HepG2 (cell line): ENCODE measurements around the gene DBN1. TPM values are rescaled to one million over a fixed set of nuclear protein-coding genes. Genes with fewer than 3 reads are reported as not detected.

Experiments used
- ATAC-seq: fragments of 200-7000 bp; cut with Tn5 transposase; 3 replicates; pipeline ENCODE4 v1.9.1; 2020; ENCODE audit warnings: mild to moderate bottlenecking, moderate library complexity
- BruUV-seq: library from RNA; stranded (reverse); fragments of 400-500 nt; replicated peaks from 2 replicates; lab custom pipeline; 2021; lab: Mats Ljungman, UMichigan
- CTCF ChIA-PET: fragments of 300-600 bp; formaldehyde crosslinking; extraction: SDS; loops from one replicate; lab custom pipeline; 2021; ENCODE audit warnings: low total read pairs, inconsistent platforms, low intra/inter-chr PET ratio; lab: Yijun Ruan, JAX
- POLR2A ChIA-PET: fragments of 350-600 bp; sonication (Branson Sonifier 250); formaldehyde crosslinking; loops from one replicate; lab custom pipeline; 2020; ENCODE audit warnings: antibody characterized with exemption, inconsistent platforms; lab: Yijun Ruan, JAX
- DNase-seq: peaks from one replicate; pipeline ENCODE4 v3.0.0-alpha.2; 2015; ENCODE audit warnings: low spot score
- FAIRE-seq: peaks from 3 replicates; lab custom pipeline; 2011; peaks lifted over from hg19 to GRCh38; lab: Jason Lieb, UNC
- H2AFZ ChIP-seq: one replicate; pipeline ENCODE4 v1.6.1; 2011; ENCODE audit warnings: low read length, inconsistent platforms
- H3K27ac ChIP-seq: fragments of 300-600 bp; 3 replicates; pipeline ENCODE4 v1.8.0; 2011; ENCODE audit warnings: mixed run types, mild to moderate bottlenecking, mixed read lengths, low read length, inconsistent platforms; ENCODE audit not compliant: insufficient read depth; ENCODE audit errors: extremely low read length
- H3K27me3 ChIP-seq, 2 experiments: fragments of 200-600 bp in 1 of 2; 2 replicates in 1 of 2; 3 replicates in 1 of 2; pipeline versions ENCODE4 v1.6.0 to v1.8.0; 2011; ENCODE audit warnings: low read length in 2 of 2, mild to moderate bottlenecking in 2 of 2, moderate library complexity in 2 of 2, inconsistent platforms in 1 of 2; ENCODE audit not compliant: insufficient read depth in 2 of 2, control insufficient read depth in 1 of 2
- H3K36me3 ChIP-seq, 2 experiments: fragments of 200-600 bp in 1 of 2; replicated peaks in 1 of 2; 2 replicates in 1 of 2; 3 replicates in 1 of 2; pipeline versions ENCODE4 v1.5.1 to v1.8.0; 2011; ENCODE audit warnings: low read length in 2 of 2, inconsistent platforms in 1 of 2; ENCODE audit not compliant: insufficient read depth in 2 of 2, control insufficient read depth in 1 of 2
- H3K4me1 ChIP-seq: 2 replicates; pipeline ENCODE4 v1.5.1; 2012; ENCODE audit warnings: low read length, inconsistent platforms; ENCODE audit not compliant: insufficient read depth
- H3K4me2 ChIP-seq: 2 replicates; pipeline ENCODE4 v1.6.0; 2011; ENCODE audit warnings: low read depth, low read length, inconsistent platforms
- H3K4me3 ChIP-seq, 3 experiments: fragments of 200-600 bp in 1 of 3; sonication (generic), shearing (Covaris generic) in 1 of 3; replicated peaks in 1 of 3; 2 replicates each; pipeline ENCODE4 v1.5.1; 2011 to 2016; ENCODE audit warnings: low read length in 3 of 3, inconsistent platforms in 2 of 3, low read depth in 2 of 3, mild to moderate bottlenecking in 2 of 3, control low read depth in 1 of 3, mixed read lengths in 1 of 3; ENCODE audit not compliant: insufficient read depth in 1 of 3
- H3K79me2 ChIP-seq: one replicate; pipeline ENCODE4 v1.6.1; 2011; ENCODE audit warnings: low read length, inconsistent platforms; ENCODE audit not compliant: insufficient read depth
- H3K9ac ChIP-seq: 2 replicates; pipeline ENCODE4 v1.6.0; 2011; ENCODE audit warnings: mild to moderate bottlenecking, low read depth, low read length, inconsistent platforms; ENCODE audit not compliant: insufficient read depth
- H3K9me3 ChIP-seq: 2 replicates; pipeline ENCODE4 v1.5.1; 2012; ENCODE audit warnings: mild to moderate bottlenecking, low read length
- H4K20me1 ChIP-seq: 2 replicates; pipeline ENCODE4 v1.6.0; 2011; ENCODE audit warnings: inconsistent platforms, mild to moderate bottlenecking, low read length, moderate library complexity; ENCODE audit not compliant: insufficient read depth
- AGO1 ChIP-seq: fragments of 200-400 bp; formaldehyde crosslinking; IDR thresholded peaks from 2 replicates; pipeline ENCODE4 v1.6.1; 2017; ENCODE audit warnings: mild to moderate bottlenecking, low read depth, low read length, moderate library complexity; ENCODE audit not compliant: poor library complexity, severe bottlenecking
- AGO2 ChIP-seq: fragments of 200-400 bp; formaldehyde crosslinking; optimal IDR thresholded peaks from 2 replicates; pipeline ENCODE3; 2017; ENCODE audit warnings: mild to moderate bottlenecking, low read depth, low read length, moderate library complexity
- BRD4 ChIP-seq: sonication (generic); formaldehyde crosslinking; IDR thresholded peaks from 2 replicates; pipeline ENCODE4 v1.4.0; 2020; ENCODE audit warnings: missing genetic modification reagents
- DRAP1 ChIP-seq: IDR thresholded peaks from 2 replicates; pipeline ENCODE4 v1.6.1; 2016; ENCODE audit warnings: missing genetic modification reagents, missing compliant biosample characterization
- GLI4 ChIP-seq: sonication (generic); formaldehyde crosslinking; IDR thresholded peaks from 2 replicates; pipeline ENCODE4 v1.5.1; 2020; ENCODE audit warnings: missing genetic modification reagents, mild to moderate bottlenecking, moderate library complexity, borderline replicate concordance
- HMG20B ChIP-seq: conservative IDR thresholded peaks from 2 replicates; pipeline ENCODE4 v1.6.1; 2016; ENCODE audit warnings: missing genetic modification reagents, missing compliant biosample characterization
- NCOA5 ChIP-seq: sonication (generic); formaldehyde crosslinking; IDR thresholded peaks from 2 replicates; pipeline ENCODE4 v1.4.0; 2020; ENCODE audit warnings: missing genetic modification reagents
- NCOR1 ChIP-seq: fragments of 200-600 bp; sonication (generic); IDR thresholded peaks from 2 replicates; pipeline ENCODE4 v1.7.0; 2017; ENCODE audit warnings: antibody characterized with exemption, low read length, borderline replicate concordance
- PBX3 ChIP-seq: sonication (generic); formaldehyde crosslinking; IDR thresholded peaks from 2 replicates; pipeline ENCODE4 v1.8.1; 2023; ENCODE audit warnings: missing genetic modification reagents, inconsistent platforms, borderline replicate concordance
- POLR2G ChIP-seq: fragments of 200-400 bp; formaldehyde crosslinking; IDR thresholded peaks from 2 replicates; pipeline ENCODE4 v1.6.1; 2018; ENCODE audit warnings: mild to moderate bottlenecking, low read depth, low read length, moderate library complexity
- RBM22 ChIP-seq: fragments of 200-400 bp; formaldehyde crosslinking; optimal IDR thresholded peaks from 2 replicates; pipeline ENCODE3; 2017; ENCODE audit warnings: mild to moderate bottlenecking, low read length, moderate library complexity
- RELA ChIP-seq: sonication (generic); formaldehyde crosslinking; IDR thresholded peaks from 2 replicates; pipeline ENCODE4 v1.4.0; 2020; ENCODE audit warnings: missing genetic modification reagents
- SRY ChIP-seq: sonication (generic); formaldehyde crosslinking; IDR thresholded peaks from 2 replicates; pipeline ENCODE4 v1.8.0; 2022; ENCODE audit warnings: mild to moderate bottlenecking, missing genetic modification reagents
- TRIM24 ChIP-seq: sonication (generic); formaldehyde crosslinking; IDR thresholded peaks from 2 replicates; pipeline ENCODE4 v1.8.0; 2022; ENCODE audit warnings: mild to moderate bottlenecking, missing genetic modification reagents
- ZNF34 ChIP-seq: sonication (generic); formaldehyde crosslinking; IDR thresholded peaks from 2 replicates; pipeline ENCODE4 v1.4.0; 2020; ENCODE audit warnings: mild to moderate bottlenecking, missing genetic modification reagents, borderline replicate concordance
- ZNF496 ChIP-seq: sonication (generic); formaldehyde crosslinking; IDR thresholded peaks from 2 replicates; pipeline ENCODE4 v1.8.1; 2023; ENCODE audit warnings: mild to moderate bottlenecking, moderate library complexity, missing genetic modification reagents; ENCODE audit not compliant: insufficient replicate concordance
- ZNF607 ChIP-seq: sonication (generic); formaldehyde crosslinking; IDR thresholded peaks from 2 replicates; pipeline ENCODE4 v1.5.1; 2020; ENCODE audit warnings: missing genetic modification reagents, mild to moderate bottlenecking, borderline replicate concordance
- ZNF687 ChIP-seq: sonication (generic); formaldehyde crosslinking; IDR thresholded peaks from 2 replicates; pipeline ENCODE4 v1.5.1; 2020; ENCODE audit warnings: mild to moderate bottlenecking, missing genetic modification reagents, moderate library complexity
- ZNF766 ChIP-seq: sonication (generic); formaldehyde crosslinking; IDR thresholded peaks from 2 replicates; pipeline ENCODE4 v1.5.0; 2020; ENCODE audit warnings: missing genetic modification reagents, borderline replicate concordance
- whole genome bisulfite sequencing: methylation state at CpG from one replicate; pipeline ENCODE4 v1.1.6; 2017; ENCODE audit warnings: low lambda C conversion rate; 5-methylcytosine and 5-hydroxymethylcytosine counted together
- in situ Hi-C: cut with HindIII; loops from 2 replicates; pipeline ENCODE4 v1.10.0; 2017; ENCODE audit warnings: low pct_unique_long_range_greater_than_20kb; ENCODE audit not compliant: extremely low pct_ligation_motif_present
- intact Hi-C: fragments of 100-400 bp; cut with micrococcal nuclease; formaldehyde crosslinking; loops from one replicate; pipeline ENCODE4 v1.10.0; 2022; ENCODE audit not compliant: unreplicated experiment
- polyA plus RNA-seq, 8 experiments: library from polyadenylated mRNA; depleted of rRNA in 3 of 8; stranded (reverse) in 7 of 8; unstranded in 1 of 8; fragments of >200 nt; fragmentation: Illumina TruSeq in 4 of 8; extraction: Trizol in 4 of 8; gene quantifications; 2 replicates each; pipeline versions ENCODE4 v1.2.1 to v1.2.3, GENCODE V29; 2011 to 2016; ENCODE audit warnings: low read depth in 4 of 8, missing spikeins in 1 of 8, mixed read lengths in 1 of 8; ENCODE audit not compliant: insufficient read depth in 1 of 8
- total RNA-seq, 5 experiments: library from RNA; depleted of rRNA; stranded (reverse); fragments of >200 nt; fragmentation: Illumina TruSeq; extraction: Trizol; gene quantifications; 2 replicates each; pipeline ENCODE4 v1.2.3, GENCODE V29; 2016; ENCODE audit warnings: low read depth in 1 of 5

Gene DBN1
- total and polyA plus RNA-seq, 2 of the 13 experiments (the other 11 are each of a cell fraction or from before 2014, with no cell fraction given): 27.0 to 37.3 TPM

- no TSS peak for BruUV-seq
- TF ChIP-seq RBM22 (peak; percentile 88), ZNF607 (no peak), RELA (CRISPR knock-in tag) (no peak), ZNF496 (no peak), TRIM24 (CRISPR knock-in tag) (no peak), AGO2 (peak; percentile 7), ZNF687 (no peak), NCOR1 (no peak), PBX3 (CRISPR knock-in tag) (no peak), POLR2G (0 out of 2 replicates have a peak, but pooled peaks have one; percentile 21), GLI4 (CRISPR knock-in tag) (no peak), DRAP1 (CRISPR knock-in tag) (no peak), ZNF766 (CRISPR knock-in tag) (no peak), ZNF34 (CRISPR knock-in tag) (no peak), AGO1 (peak; percentile 71), BRD4 (CRISPR knock-in tag) (no peak), HMG20B (CRISPR knock-in tag) (no peak), NCOA5 (CRISPR knock-in tag) (no peak), SRY (CRISPR knock-in tag) (no peak)
- no peak overlapping the region for H3K4me3 ChIP-seq
- DNase-seq (no peak), FAIRE-seq (no peak), ATAC-seq (no peak)
- peaks cover 30% of the 10 kb centered on the region for H3K4me1 ChIP-seq
- CTCF ChIA-PET: no interaction called here
- no peak overlapping the region for H2AFZ ChIP-seq
- no peaks in the 10 kb centered on the region for H3K79me2 ChIP-seq
- no peak overlapping the region for H3K4me2 ChIP-seq
- in situ Hi-C loops (no loop called here), intact Hi-C loops (no loop called here)
- 98% methylated on average over 15 of the region's 24 CpGs for WGBS
- POLR2A ChIA-PET: interaction anchor here (1.3 to 2.0 kb wide), 2 partner anchors 14 to 15 kb away, joined by 3 to 8 read pairs; partner anchors contain the start of gene GRK6
- no peaks in the 10 kb centered on the region for H3K9me3 ChIP-seq
- H3K27ac ChIP-seq: no peak overlapping the region
- no peak overlapping the region for H3K9ac ChIP-seq
- H3K27me3 ChIP-seq: no peaks in the 10 kb centered on the region
- H3K36me3 ChIP-seq: peaks cover 8 to 16% of the 10 kb centered on the region in 2 experiments; a peak in 4 of 5 replicates
- H4K20me1 ChIP-seq: peaks cover 2% of the 10 kb centered on the region; the same call in 1 of the 2 replicates
Observed at GRCh38 chr5:177440211-177440989, 33.0 kb downstream of the DBN1 start.
